HCT116 (cell line): ENCODE data around the gene ARHGAP23. TPM values are rescaled to one million over a fixed set of nuclear protein-coding genes. Genes with fewer than 3 reads are reported as not detected.

ENCODE experiments used
- ATAC-seq: fragments of 200-7000 bp; cut with Tn5 transposase; 2 replicates; pipeline ENCODE4 v1.9.1; 2020; ENCODE audit warnings: mild to moderate bottlenecking, moderate library complexity
- BruUV-seq: library from RNA; stranded (reverse); fragments of 400-500 nt; replicated peaks from 2 replicates; lab custom pipeline; 2021; lab: Mats Ljungman, UMichigan
- CTCF ChIA-PET: fragments of 300-600 bp; sonication (Branson Sonifier 250); formaldehyde crosslinking; loops from one replicate; lab custom pipeline; 2021; ENCODE audit warnings: antibody characterized with exemption; lab: Charles Lee
- POLR2A ChIA-PET: fragments of 300-600, 350-600 bp; sonication (Branson Sonifier 250); formaldehyde crosslinking; loops from one replicate; lab custom pipeline; 2021; ENCODE audit warnings: antibody characterized with exemption; lab: Charles Lee
- RAD21 ChIA-PET, 2 experiments: fragments of 300-600 bp; sonication (Branson Sonifier 250); formaldehyde crosslinking; loops; one replicate each; lab custom pipeline; 2023; ENCODE audit warnings: low total read pairs in 2 of 2; ENCODE audit not compliant: uncharacterized antibody in 2 of 2, unreplicated experiment in 2 of 2, low non-redundant PET in 1 of 2; lab: Charles Lee
- DNase-seq: peaks from one replicate; pipeline ENCODE4 v3.0.0-alpha.2; 2010; ENCODE audit warnings: low read depth, low spot score
- H2AFZ ChIP-seq: fragments of 200-600 bp; shearing (Covaris generic), sonication (generic); 2 replicates; pipeline ENCODE4 v1.6.1; 2017; ENCODE audit warnings: low read depth, mixed run types, mixed read lengths, antibody characterized with exemption, low read length; ENCODE audit not compliant: poor library complexity, severe bottlenecking
- H3K27ac ChIP-seq: 2 replicates; pipeline ENCODE4 v1.5.1; 2012; ENCODE audit warnings: low read depth, low read length
- H3K27me3 ChIP-seq: fragments of 200-600 bp; sonication (generic); 2 replicates; pipeline ENCODE4 v1.6.1; 2016; ENCODE audit warnings: mixed run types, low read length, mixed read lengths; ENCODE audit not compliant: insufficient read depth
- H3K36me3 ChIP-seq, 2 experiments: fragments of 200-500 bp in 1 of 2; fragments of 200-600 bp in 1 of 2; sonication (Bioruptor generic) in 1 of 2; sonication (generic) in 1 of 2; 2 replicates each; pipeline versions ENCODE4 v1.5.1 to v1.6.1; 2014 to 2016; ENCODE audit warnings: low read length in 2 of 2, inconsistent platforms in 1 of 2, mixed read lengths in 1 of 2, mixed run types in 1 of 2; ENCODE audit not compliant: insufficient read depth in 2 of 2, control insufficient read depth in 1 of 2
- H3K4me1 ChIP-seq, 2 experiments: fragments of 200-600 bp in 1 of 2; sonication (generic) in 1 of 2; 2 replicates each; pipeline versions ENCODE4 v1.5.1 to v1.6.1; 2012 to 2017; ENCODE audit warnings: low read length in 2 of 2, inconsistent platforms in 1 of 2, mild to moderate bottlenecking in 1 of 2, mixed read lengths in 1 of 2, mixed run types in 1 of 2, moderate library complexity in 1 of 2; ENCODE audit not compliant: insufficient read depth in 2 of 2, control insufficient read depth in 1 of 2
- H3K4me2 ChIP-seq: fragments of 200-600 bp; sonication (generic); 2 replicates; pipeline ENCODE4 v1.6.1; 2017; ENCODE audit warnings: mixed run types, low read length, mixed read lengths
- H3K4me3 ChIP-seq, 2 experiments: fragments of 200-600 bp in 1 of 2; sonication (generic) in 1 of 2; replicated peaks in 1 of 2; 2 replicates each; pipeline ENCODE4 v1.5.1; 2011 to 2016; ENCODE audit warnings: low read length in 2 of 2, control low read depth in 1 of 2, low read depth in 1 of 2, mild to moderate bottlenecking in 1 of 2, mixed read lengths in 1 of 2, mixed run types in 1 of 2
- H3K79me2 ChIP-seq: fragments of 200-600 bp; sonication (generic); 2 replicates; pipeline ENCODE4 v1.6.1; 2017; ENCODE audit warnings: mild to moderate bottlenecking, mixed run types, low read length, moderate library complexity, mixed read lengths; ENCODE audit not compliant: insufficient read depth
- H3K9ac ChIP-seq: fragments of 200-600 bp; sonication (generic); 2 replicates; pipeline ENCODE4 v1.6.1; 2016; ENCODE audit warnings: low read length, mixed read lengths
- H3K9me2 ChIP-seq: fragments of 200-600 bp; sonication (generic), shearing (Covaris generic); 2 replicates; pipeline ENCODE4 v1.6.1; 2017; ENCODE audit warnings: mixed run types, mild to moderate bottlenecking, moderate library complexity; ENCODE audit not compliant: insufficient read depth
- H3K9me3 ChIP-seq, 2 experiments: fragments of 200-500 bp in 1 of 2; fragments of 200-600 bp in 1 of 2; sonication (Bioruptor generic) in 1 of 2; sonication (generic) in 1 of 2; 2 replicates each; pipeline ENCODE4 v1.6.1; 2014 to 2017; ENCODE audit warnings: low read length in 2 of 2, mixed read lengths in 2 of 2, inconsistent platforms in 1 of 2, low read depth in 1 of 2, mild to moderate bottlenecking in 1 of 2, mixed run types in 1 of 2, moderate library complexity in 1 of 2; ENCODE audit not compliant: control insufficient read depth in 1 of 2, insufficient read depth in 1 of 2
- H4K20me1 ChIP-seq: fragments of 200-600 bp; sonication (generic), shearing (Covaris generic); 2 replicates; pipeline ENCODE4 v1.6.1; 2017; ENCODE audit warnings: mixed run types, mild to moderate bottlenecking, moderate library complexity; ENCODE audit not compliant: insufficient read depth
- ELF1 ChIP-seq: IDR thresholded peaks from 2 replicates; pipeline ENCODE4 v1.6.1; 2012; ENCODE audit warnings: low read depth, borderline replicate concordance
- JUND ChIP-seq: IDR thresholded peaks from 2 replicates; pipeline ENCODE4 v1.6.1; 2012
- RAD21 ChIP-seq: IDR thresholded peaks from 2 replicates; pipeline ENCODE4 v1.6.1; 2012; ENCODE audit warnings: low read depth, mild to moderate bottlenecking
- SIN3A ChIP-seq: IDR thresholded peaks from 2 replicates; pipeline ENCODE4 v1.6.1; 2012; ENCODE audit warnings: low read depth
- TCF7L2 ChIP-seq: IDR thresholded peaks from 2 replicates; pipeline ENCODE4 v1.7.0; 2011; ENCODE audit warnings: borderline replicate concordance, inconsistent platforms; ENCODE audit not compliant: insufficient read depth, insufficient read length; ENCODE audit errors: extremely low read depth
- ZBTB33 ChIP-seq: IDR thresholded peaks from 2 replicates; pipeline ENCODE4 v1.6.1; 2011; ENCODE audit warnings: mild to moderate bottlenecking, low read length, moderate library complexity; ENCODE audit not compliant: insufficient replicate concordance; ENCODE audit errors: extremely low read depth
- intact Hi-C: fragments of 100-400 bp; cut with micrococcal nuclease; formaldehyde crosslinking; loops from 2 replicates; pipeline ENCODE4 v1.10.0; 2022
- total RNA-seq: library from RNA; stranded (reverse); gene quantifications from one replicate; pipeline ENCODE4 v1.2.1, GENCODE V29; 2021; ENCODE audit not compliant: unreplicated experiment
- TF ChIP-seq, protein P1 (sequence below), 3 experiments: fragments of 200-600 bp in 1 of 3; sonication (generic) in 1 of 3; IDR thresholded peaks in 2 of 3; conservative IDR thresholded peaks in 1 of 3; 2 replicates each; pipeline ENCODE4 v1.5.1; 2012 to 2017; ENCODE audit warnings: low read depth in 2 of 3, low read length in 2 of 3, antibody characterized with exemption in 1 of 3, borderline replicate concordance in 1 of 3, control low read depth in 1 of 3, mild to moderate bottlenecking in 1 of 3, mixed read lengths in 1 of 3, mixed run types in 1 of 3, moderate library complexity in 1 of 3; ENCODE audit not compliant: insufficient read depth in 1 of 3

The ARHGAP23 gene
- total RNA-seq, 1 experiment from 2014 or later: 41.0 TPM

GRCh38 chr17:38418693-38419507 is 9.4 kb upstream of the ARHGAP23 start:
- ChIA-PET CTCF (no interaction called here), POLR2A (no interaction called here), RAD21 (no interaction called here)
- H4K20me1 ChIP-seq: no peaks in the 10 kb centered on the region
- peaks cover 12 to 16% of the 10 kb centered on the region in 2 experiments for H3K4me1 ChIP-seq
- no peak overlapping the region for H3K4me3 ChIP-seq
- no peaks in the 10 kb centered on the region for H3K9me2 ChIP-seq
- intact Hi-C loops: no loop called here
- no peaks in the 10 kb centered on the region for H3K27me3 ChIP-seq
- H3K36me3 ChIP-seq: no peaks in the 10 kb centered on the region
- no TSS peak for BruUV-seq
- ATAC-seq (no peak), DNase-seq (no peak)
- H3K27ac ChIP-seq: no peak overlapping the region
- no peak overlapping the region for H2AFZ ChIP-seq
- H3K9me3 ChIP-seq: no peaks in the 10 kb centered on the region
- no peak overlapping the region for H3K9ac ChIP-seq
- TF ChIP-seq TCF7L2 (no peak), ELF1 (no peak), JUND (no peak), RAD21 (no peak), ZBTB33 (no peak), SIN3A (no peak)
- TF ChIP-seq, protein P1, sequence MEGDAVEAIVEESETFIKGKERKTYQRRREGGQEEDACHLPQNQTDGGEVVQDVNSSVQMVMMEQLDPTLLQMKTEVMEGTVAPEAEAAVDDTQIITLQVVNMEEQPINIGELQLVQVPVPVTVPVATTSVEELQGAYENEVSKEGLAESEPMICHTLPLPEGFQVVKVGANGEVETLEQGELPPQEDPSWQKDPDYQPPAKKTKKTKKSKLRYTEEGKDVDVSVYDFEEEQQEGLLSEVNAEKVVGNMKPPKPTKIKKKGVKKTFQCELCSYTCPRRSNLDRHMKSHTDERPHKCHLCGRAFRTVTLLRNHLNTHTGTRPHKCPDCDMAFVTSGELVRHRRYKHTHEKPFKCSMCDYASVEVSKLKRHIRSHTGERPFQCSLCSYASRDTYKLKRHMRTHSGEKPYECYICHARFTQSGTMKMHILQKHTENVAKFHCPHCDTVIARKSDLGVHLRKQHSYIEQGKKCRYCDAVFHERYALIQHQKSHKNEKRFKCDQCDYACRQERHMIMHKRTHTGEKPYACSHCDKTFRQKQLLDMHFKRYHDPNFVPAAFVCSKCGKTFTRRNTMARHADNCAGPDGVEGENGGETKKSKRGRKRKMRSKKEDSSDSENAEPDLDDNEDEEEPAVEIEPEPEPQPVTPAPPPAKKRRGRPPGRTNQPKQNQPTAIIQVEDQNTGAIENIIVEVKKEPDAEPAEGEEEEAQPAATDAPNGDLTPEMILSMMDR (IDR thresholded peaks at IDR 0.05 in 2 of 3, conservative IDR thresholded peaks at IDR 0.05 in 1 of 3; ENCODE audit: borderline replicate concordance in 1 of 3, insufficient read depth in 1 of 3, low read depth in 2 of 3, low read length in 2 of 3): no peak
- no peak overlapping the region for H3K4me2 ChIP-seq
- no peaks in the 10 kb centered on the region for H3K79me2 ChIP-seq
